SK-N-SH treated with all-trans-retinoic acid at 6 μM for 48 hours (cell line): ENCODE results near the gene TAOK2.

Experiments used
- ATAC-seq: fragments of 200-7000 bp; cut with Tn5 transposase; 3 replicates; pipeline ENCODE4 v1.9.1; 2020; ENCODE audit warnings: mild to moderate bottlenecking, moderate library complexity
- ARNTL ChIP-seq: fragments of 450-650 bp; formaldehyde crosslinking; IDR thresholded peaks from 2 replicates; pipeline ENCODE4 v1.5.0; 2020; ENCODE audit warnings: low read depth, mild to moderate bottlenecking, moderate library complexity, borderline replicate concordance
- BACH2 ChIP-seq: fragments of 250-450 bp; sonication (Bioruptor Pico); IDR thresholded peaks from 2 replicates; pipeline ENCODE4 v1.9.0; 2021; ENCODE audit warnings: mild to moderate bottlenecking, borderline replicate concordance
- CSDC2 ChIP-seq: fragments of 250-450 bp; sonication (Bioruptor Pico); IDR thresholded peaks from 2 replicates; pipeline ENCODE4 v1.5.0; 2020; ENCODE audit warnings: mild to moderate bottlenecking, moderate library complexity
- ESRRG ChIP-seq: fragments of 250-450 bp; sonication (Bioruptor Pico); IDR thresholded peaks from 2 replicates; pipeline ENCODE4 v1.6.1; 2021; ENCODE audit warnings: mild to moderate bottlenecking
- GLIS3 ChIP-seq: fragments of 250-450 bp; sonication (Bioruptor Pico); IDR thresholded peaks from 2 replicates; pipeline ENCODE4 v1.5.0; 2020; ENCODE audit warnings: mild to moderate bottlenecking, moderate library complexity
- ISL1 ChIP-seq: fragments of 250-450 bp; sonication (Bioruptor Pico); IDR thresholded peaks from 2 replicates; pipeline ENCODE4 v2.1.2; 2022; ENCODE audit warnings: mild to moderate bottlenecking, moderate library complexity
- OSR1 ChIP-seq: fragments of 250-450 bp; sonication (Bioruptor Pico); IDR thresholded peaks from 2 replicates; pipeline ENCODE4 v1.8.0; 2022; ENCODE audit warnings: moderate library complexity, mild to moderate bottlenecking, inconsistent platforms
- PPARA ChIP-seq: fragments of 250-450 bp; sonication (Bioruptor Pico); IDR thresholded peaks from 2 replicates; pipeline ENCODE4 v1.5.0; 2020; ENCODE audit warnings: mild to moderate bottlenecking, borderline replicate concordance
- RARB ChIP-seq: fragments of 250-450 bp; sonication (Bioruptor Pico); IDR thresholded peaks from 2 replicates; pipeline ENCODE4 v1.8.0; 2021; ENCODE audit warnings: mild to moderate bottlenecking, moderate library complexity
- SNAI2 ChIP-seq: fragments of 250-450 bp; sonication (Bioruptor Pico); IDR thresholded peaks from 2 replicates; pipeline ENCODE4 v1.5.0; 2020; ENCODE audit warnings: mild to moderate bottlenecking, moderate library complexity
- TOX ChIP-seq: fragments of 250-450 bp; sonication (Bioruptor Pico); IDR thresholded peaks from 2 replicates; pipeline ENCODE4 v1.8.0; 2021; ENCODE audit warnings: mild to moderate bottlenecking, moderate library complexity, borderline replicate concordance
- ZC3H10 ChIP-seq: fragments of 250-450 bp; sonication (Bioruptor Pico); IDR thresholded peaks from 2 replicates; pipeline ENCODE4 v1.5.1; 2021; ENCODE audit warnings: mild to moderate bottlenecking, moderate library complexity
- ZNF565 ChIP-seq: fragments of 450-650 bp; formaldehyde crosslinking; conservative IDR thresholded peaks from 2 replicates; pipeline ENCODE4 v1.5.0; 2020; ENCODE audit warnings: low read depth, mild to moderate bottlenecking, moderate library complexity
- ZNF70 ChIP-seq: fragments of 450-650 bp; formaldehyde crosslinking; IDR thresholded peaks from 2 replicates; pipeline ENCODE4 v1.5.0; 2020; ENCODE audit warnings: mild to moderate bottlenecking, moderate library complexity
- ZNF8 ChIP-seq: fragments of 450-650 bp; formaldehyde crosslinking; IDR thresholded peaks from 2 replicates; pipeline ENCODE4 v1.5.0; 2020; ENCODE audit warnings: mild to moderate bottlenecking, moderate library complexity
- TF ChIP-seq, protein P1 (sequence below): fragments of 250-450 bp; sonication (Bioruptor Pico); IDR thresholded peaks from 2 replicates; pipeline ENCODE4 v1.5.1; 2020; ENCODE audit warnings: low read depth, mild to moderate bottlenecking, moderate library complexity
- TF ChIP-seq, protein P2 (sequence below): fragments of 250-450 bp; sonication (Bioruptor Pico); IDR thresholded peaks from 2 replicates; pipeline ENCODE4 v1.8.0; 2020; ENCODE audit warnings: mild to moderate bottlenecking, moderate library complexity, borderline replicate concordance
- TF ChIP-seq, protein P3 (sequence below): fragments of 250-450 bp; sonication (Bioruptor Pico); IDR thresholded peaks from 2 replicates; pipeline ENCODE4 v1.5.0; 2020; ENCODE audit warnings: mild to moderate bottlenecking, moderate library complexity
- TF ChIP-seq, protein P4 (sequence below): fragments of 250-450 bp; sonication (Bioruptor Pico); IDR thresholded peaks from 2 replicates; pipeline ENCODE4 v1.5.1; 2021; ENCODE audit warnings: mild to moderate bottlenecking, moderate library complexity
- TF ChIP-seq, protein P5 (sequence below): fragments of 250-450 bp; sonication (Bioruptor Pico); IDR thresholded peaks from 2 replicates; pipeline ENCODE4 v1.8.0; 2021; ENCODE audit warnings: low read depth, mild to moderate bottlenecking, moderate library complexity, borderline replicate concordance

TAOK2 gene

DNA sequence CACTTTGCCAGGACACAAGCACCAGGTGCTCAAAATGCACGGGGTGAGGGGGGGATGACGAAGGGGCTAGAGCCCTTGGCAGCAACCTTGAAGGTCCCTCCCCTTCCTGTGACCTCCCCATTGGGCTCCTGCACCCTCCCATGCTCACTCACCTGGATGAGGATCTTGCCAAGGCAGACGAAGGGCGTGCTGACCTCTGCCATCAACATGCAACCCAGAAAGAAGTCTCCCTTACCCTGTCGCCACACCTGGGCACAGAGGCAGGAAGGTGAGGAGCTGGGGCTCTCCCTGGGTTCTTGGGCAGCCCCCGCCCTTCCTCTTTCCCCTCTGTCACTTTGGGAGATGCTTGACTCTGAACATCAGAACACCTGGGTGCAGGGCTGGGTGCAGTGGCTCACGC is 51.9 kb downstream of the TAOK2 start:
- ATAC-seq, result no peak
- TF ChIP-seq ZC3H10 (CRISPR knock-in tag), result no peak
- TF ChIP-seq TOX (CRISPR knock-in tag), result no peak
- TF ChIP-seq BACH2, result no peak
- no peak for TF ChIP-seq ARNTL (CRISPR knock-in tag)
- no peak for TF ChIP-seq PPARA (CRISPR knock-in tag)
- no peak for TF ChIP-seq ZNF70
- TF ChIP-seq, protein P1, sequence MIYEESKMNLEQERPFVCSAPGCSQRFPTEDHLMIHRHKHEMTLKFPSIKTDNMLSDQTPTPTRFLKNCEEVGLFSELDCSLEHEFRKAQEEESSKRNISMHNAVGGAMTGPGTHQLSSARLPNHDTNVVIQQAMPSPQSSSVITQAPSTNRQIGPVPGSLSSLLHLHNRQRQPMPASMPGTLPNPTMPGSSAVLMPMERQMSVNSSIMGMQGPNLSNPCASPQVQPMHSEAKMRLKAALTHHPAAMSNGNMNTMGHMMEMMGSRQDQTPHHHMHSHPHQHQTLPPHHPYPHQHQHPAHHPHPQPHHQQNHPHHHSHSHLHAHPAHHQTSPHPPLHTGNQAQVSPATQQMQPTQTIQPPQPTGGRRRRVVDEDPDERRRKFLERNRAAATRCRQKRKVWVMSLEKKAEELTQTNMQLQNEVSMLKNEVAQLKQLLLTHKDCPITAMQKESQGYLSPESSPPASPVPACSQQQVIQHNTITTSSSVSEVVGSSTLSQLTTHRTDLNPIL, result no peak
- no peak for TF ChIP-seq ESRRG (CRISPR knock-in tag)
- no peak for TF ChIP-seq ISL1 (CRISPR knock-in tag)
- TF ChIP-seq ZNF565 (CRISPR knock-in tag), result no peak
- no peak for TF ChIP-seq GLIS3 (CRISPR knock-in tag)

DNA sequence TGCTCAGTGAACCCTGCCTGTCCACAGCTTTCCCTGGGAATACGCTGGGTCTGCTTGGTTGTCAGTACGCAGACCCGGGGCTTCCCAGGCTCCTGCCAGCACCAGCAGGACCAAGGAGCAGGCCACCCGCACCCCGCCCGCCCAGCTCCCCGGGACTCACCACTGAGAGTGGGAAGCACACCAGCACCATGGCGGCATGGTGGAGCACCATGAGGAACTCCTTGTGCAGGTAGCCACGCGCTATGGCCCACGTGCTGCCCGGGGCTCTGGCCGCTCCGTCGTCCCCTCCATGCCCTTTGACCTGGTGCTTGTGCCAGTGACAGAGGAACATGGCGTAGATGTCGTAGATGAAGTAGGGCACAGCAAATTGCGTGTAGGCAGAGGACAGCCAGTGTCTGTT is 52.8 kb downstream of the TAOK2 start:
- ATAC-seq, result no peak
- TF ChIP-seq SNAI2, result no peak
- TF ChIP-seq, protein P2, sequence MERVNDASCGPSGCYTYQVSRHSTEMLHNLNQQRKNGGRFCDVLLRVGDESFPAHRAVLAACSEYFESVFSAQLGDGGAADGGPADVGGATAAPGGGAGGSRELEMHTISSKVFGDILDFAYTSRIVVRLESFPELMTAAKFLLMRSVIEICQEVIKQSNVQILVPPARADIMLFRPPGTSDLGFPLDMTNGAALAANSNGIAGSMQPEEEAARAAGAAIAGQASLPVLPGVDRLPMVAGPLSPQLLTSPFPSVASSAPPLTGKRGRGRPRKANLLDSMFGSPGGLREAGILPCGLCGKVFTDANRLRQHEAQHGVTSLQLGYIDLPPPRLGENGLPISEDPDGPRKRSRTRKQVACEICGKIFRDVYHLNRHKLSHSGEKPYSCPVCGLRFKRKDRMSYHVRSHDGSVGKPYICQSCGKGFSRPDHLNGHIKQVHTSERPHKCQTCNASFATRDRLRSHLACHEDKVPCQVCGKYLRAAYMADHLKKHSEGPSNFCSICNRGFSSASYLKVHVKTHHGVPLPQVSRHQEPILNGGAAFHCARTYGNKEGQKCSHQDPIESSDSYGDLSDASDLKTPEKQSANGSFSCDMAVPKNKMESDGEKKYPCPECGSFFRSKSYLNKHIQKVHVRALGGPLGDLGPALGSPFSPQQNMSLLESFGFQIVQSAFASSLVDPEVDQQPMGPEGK, result no peak
- TF ChIP-seq ZNF70, result no peak
- TF ChIP-seq RARB (CRISPR knock-in tag), result no peak
- no peak for TF ChIP-seq BACH2
- TF ChIP-seq ZNF8 (CRISPR knock-in tag), result no peak
- no peak for TF ChIP-seq GLIS3 (CRISPR knock-in tag)
- TF ChIP-seq, protein P3, sequence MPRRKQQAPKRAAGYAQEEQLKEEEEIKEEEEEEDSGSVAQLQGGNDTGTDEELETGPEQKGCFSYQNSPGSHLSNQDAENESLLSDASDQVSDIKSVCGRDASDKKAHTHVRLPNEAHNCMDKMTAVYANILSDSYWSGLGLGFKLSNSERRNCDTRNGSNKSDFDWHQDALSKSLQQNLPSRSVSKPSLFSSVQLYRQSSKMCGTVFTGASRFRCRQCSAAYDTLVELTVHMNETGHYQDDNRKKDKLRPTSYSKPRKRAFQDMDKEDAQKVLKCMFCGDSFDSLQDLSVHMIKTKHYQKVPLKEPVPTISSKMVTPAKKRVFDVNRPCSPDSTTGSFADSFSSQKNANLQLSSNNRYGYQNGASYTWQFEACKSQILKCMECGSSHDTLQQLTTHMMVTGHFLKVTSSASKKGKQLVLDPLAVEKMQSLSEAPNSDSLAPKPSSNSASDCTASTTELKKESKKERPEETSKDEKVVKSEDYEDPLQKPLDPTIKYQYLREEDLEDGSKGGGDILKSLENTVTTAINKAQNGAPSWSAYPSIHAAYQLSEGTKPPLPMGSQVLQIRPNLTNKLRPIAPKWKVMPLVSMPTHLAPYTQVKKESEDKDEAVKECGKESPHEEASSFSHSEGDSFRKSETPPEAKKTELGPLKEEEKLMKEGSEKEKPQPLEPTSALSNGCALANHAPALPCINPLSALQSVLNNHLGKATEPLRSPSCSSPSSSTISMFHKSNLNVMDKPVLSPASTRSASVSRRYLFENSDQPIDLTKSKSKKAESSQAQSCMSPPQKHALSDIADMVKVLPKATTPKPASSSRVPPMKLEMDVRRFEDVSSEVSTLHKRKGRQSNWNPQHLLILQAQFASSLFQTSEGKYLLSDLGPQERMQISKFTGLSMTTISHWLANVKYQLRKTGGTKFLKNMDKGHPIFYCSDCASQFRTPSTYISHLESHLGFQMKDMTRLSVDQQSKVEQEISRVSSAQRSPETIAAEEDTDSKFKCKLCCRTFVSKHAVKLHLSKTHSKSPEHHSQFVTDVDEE (CRISPR knock-in tag), result no peak

DNA sequence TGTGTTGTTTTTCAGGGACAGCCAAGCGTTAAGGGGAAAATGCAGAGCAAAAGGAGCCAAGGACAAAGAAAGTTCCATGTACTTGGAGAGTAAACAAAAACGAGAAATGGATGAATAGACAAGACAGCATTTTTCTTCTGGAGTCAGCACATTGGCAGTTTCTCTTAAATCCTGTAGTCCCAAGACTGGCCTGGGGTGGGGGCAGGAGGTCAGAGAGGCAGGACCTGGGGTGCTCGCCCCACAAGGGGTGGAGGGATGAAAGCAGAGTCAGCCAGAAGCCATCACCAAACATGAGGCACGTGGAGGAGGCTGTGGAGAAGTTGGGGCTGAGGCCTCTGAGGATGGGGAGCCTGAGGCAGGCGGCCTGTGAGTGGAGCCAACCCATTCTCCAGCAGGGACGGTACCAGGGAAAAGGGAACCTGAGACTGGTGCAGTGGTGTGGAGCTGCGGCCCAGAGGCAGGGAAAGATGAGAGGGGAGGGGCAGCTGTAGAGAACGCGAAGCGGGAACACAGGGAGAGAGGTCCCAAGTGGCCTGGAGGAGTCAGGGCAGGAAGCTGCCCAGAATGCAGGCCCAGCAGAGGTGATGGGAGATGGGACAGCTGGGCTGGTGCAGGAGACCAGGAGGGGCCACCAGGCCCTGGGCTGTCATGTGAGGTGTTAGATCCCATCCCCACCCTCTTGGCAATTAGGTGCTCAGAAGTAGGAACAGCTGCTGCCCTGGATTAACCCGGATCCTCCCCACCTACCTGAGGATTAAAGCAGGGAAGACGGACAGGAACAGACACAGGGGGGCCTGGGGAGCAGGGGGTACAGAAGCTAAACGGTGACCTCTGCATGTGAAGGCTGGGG is 54.1 kb downstream of the TAOK2 start:
- ATAC-seq, result no peak
- TF ChIP-seq CSDC2 (CRISPR knock-in tag) (no peak), OSR1 (CRISPR knock-in tag) (no peak), SNAI2 (no peak), PPARA (CRISPR knock-in tag) (no peak), TOX (CRISPR knock-in tag) (no peak), BACH2 (no peak), ISL1 (CRISPR knock-in tag) (no peak)
- TF ChIP-seq, protein P1, result no peak
- TF ChIP-seq, protein P4, sequence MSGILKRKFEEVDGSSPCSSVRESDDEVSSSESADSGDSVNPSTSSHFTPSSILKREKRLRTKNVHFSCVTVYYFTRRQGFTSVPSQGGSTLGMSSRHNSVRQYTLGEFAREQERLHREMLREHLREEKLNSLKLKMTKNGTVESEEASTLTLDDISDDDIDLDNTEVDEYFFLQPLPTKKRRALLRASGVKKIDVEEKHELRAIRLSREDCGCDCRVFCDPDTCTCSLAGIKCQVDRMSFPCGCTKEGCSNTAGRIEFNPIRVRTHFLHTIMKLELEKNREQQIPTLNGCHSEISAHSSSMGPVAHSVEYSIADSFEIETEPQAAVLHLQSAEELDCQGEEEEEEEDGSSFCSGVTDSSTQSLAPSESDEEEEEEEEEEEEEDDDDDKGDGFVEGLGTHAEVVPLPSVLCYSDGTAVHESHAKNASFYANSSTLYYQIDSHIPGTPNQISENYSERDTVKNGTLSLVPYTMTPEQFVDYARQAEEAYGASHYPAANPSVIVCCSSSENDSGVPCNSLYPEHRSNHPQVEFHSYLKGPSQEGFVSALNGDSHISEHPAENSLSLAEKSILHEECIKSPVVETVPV, result no peak
- TF ChIP-seq, protein P5, sequence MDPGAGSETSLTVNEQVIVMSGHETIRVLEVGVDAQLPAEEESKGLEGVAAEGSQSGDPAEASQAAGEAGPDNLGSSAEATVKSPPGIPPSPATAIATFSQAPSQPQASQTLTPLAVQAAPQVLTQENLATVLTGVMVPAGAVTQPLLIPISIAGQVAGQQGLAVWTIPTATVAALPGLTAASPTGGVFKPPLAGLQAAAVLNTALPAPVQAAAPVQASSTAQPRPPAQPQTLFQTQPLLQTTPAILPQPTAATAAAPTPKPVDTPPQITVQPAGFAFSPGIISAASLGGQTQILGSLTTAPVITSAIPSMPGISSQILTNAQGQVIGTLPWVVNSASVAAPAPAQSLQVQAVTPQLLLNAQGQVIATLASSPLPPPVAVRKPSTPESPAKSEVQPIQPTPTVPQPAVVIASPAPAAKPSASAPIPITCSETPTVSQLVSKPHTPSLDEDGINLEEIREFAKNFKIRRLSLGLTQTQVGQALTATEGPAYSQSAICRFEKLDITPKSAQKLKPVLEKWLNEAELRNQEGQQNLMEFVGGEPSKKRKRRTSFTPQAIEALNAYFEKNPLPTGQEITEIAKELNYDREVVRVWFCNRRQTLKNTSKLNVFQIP (CRISPR knock-in tag), result no peak
